Neural progenitor cell (in vitro differentiated cells): ENCODE data around the gene HDAC4.

Experiments used
- EZH2 ChIP-seq: fragments of 200-600 bp; sonication (generic); IDR thresholded peaks from 2 replicates; pipeline ENCODE4 v1.6.1; 2017; ENCODE audit warnings: antibody characterized with exemption, mild to moderate bottlenecking, moderate library complexity
- EZH2phosphoT487 ChIP-seq: fragments of 200-600 bp; sonication (generic); IDR thresholded peaks from 2 replicates; pipeline ENCODE4 v1.6.1; 2017; ENCODE audit warnings: antibody characterized with exemption
- TF ChIP-seq, protein P1 (sequence below): fragments of 200-600 bp; sonication (generic); IDR thresholded peaks from 2 replicates; pipeline ENCODE4 v1.5.1; 2017; ENCODE audit warnings: antibody characterized with exemption, mild to moderate bottlenecking

DNA sequence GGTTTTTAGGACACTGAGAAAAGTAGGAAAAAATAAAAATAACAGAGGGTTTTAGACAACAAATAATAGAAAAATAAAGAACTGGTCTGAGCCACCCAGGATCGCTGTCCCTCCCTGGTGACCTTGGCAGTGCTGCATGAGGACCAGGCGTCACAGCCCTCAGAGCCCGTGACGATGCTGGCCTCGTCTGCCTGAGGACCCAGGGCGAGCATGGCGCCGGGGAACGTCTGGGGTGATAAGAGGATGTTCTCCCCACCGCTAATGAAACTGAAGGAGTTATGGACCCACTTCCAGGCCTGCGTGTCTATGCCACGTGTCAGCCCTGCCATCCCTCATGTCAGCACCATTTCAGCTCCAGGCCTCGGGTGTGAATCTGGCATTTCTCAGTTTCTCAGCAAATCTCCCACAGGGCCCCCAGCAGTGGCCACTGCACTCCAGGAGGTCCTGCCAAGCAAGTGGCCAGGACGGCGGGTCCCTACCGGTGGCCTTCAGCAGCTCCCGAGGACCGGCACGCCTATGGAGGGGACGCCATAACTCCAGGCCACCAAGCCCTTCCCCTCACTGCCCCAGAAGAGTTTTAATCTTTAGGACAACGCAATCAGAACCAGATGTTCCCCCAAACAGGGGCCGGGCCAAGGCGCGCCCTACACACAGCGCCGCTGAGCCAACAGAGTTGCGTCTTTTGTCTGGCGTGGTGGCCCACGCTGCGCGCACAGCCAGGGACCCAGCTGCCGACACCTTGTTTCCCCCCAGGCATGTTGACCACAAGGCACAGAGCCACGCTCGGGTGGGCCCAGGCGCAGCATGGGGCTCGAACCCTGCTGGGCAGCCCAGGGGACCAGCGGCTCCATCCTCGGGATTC, 373.2 kb downstream of the HDAC4 start:
- TF ChIP-seq EZH2 (no peak), EZH2phosphoT487 (no peak)
- TF ChIP-seq, protein P1, sequence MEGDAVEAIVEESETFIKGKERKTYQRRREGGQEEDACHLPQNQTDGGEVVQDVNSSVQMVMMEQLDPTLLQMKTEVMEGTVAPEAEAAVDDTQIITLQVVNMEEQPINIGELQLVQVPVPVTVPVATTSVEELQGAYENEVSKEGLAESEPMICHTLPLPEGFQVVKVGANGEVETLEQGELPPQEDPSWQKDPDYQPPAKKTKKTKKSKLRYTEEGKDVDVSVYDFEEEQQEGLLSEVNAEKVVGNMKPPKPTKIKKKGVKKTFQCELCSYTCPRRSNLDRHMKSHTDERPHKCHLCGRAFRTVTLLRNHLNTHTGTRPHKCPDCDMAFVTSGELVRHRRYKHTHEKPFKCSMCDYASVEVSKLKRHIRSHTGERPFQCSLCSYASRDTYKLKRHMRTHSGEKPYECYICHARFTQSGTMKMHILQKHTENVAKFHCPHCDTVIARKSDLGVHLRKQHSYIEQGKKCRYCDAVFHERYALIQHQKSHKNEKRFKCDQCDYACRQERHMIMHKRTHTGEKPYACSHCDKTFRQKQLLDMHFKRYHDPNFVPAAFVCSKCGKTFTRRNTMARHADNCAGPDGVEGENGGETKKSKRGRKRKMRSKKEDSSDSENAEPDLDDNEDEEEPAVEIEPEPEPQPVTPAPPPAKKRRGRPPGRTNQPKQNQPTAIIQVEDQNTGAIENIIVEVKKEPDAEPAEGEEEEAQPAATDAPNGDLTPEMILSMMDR = no peak
